ENCODE measurements around the gene DNM1.
A peak's percentile ranks its signal among the peaks of the same experiment; 100 is the strongest.
"Not testable (repeated sequence)": the region's sequence is repeated elsewhere in the genome, so short reads cannot be mapped to it uniquely, and the experiment has no call there.

The DNM1 gene

GRCh38 chr9:128253140-128253990 lies 50.2 kb downstream of the DNM1 start:
- no peak for DNase-seq

GRCh38 chr9:128253991-128254346 lies 50.8 kb downstream of the DNM1 start:
- DNase-seq, result no peak

- DNase-seq, result no peak
Observed at GRCh38 chr9:128254362-128254761, 51.2 kb downstream of the DNM1 start.

- DNase-seq, result peak; percentile 56
Observed at GRCh38 chr9:128254855-128255759, 51.9 kb downstream of the DNM1 start.

- no peak for DNase-seq
Observed at GRCh38 chr9:128257086-128257825, 54.1 kb downstream of the DNM1 start.

- DNase-seq, result no peak
Observed at GRCh38 chr9:128257907-128258306, 54.7 kb downstream of the DNM1 start.

GRCh38 chr9:128258326-128258725 lies 55.1 kb downstream of the DNM1 start:
- no peak for DNase-seq

- no peak for DNase-seq
Observed at GRCh38 chr9:128259156-128259555, 56.0 kb downstream of the DNM1 start.

GRCh38 chr9:128260340-128260739 lies 57.2 kb downstream of the DNM1 start:
- DNase-seq, result no peak

GRCh38 chr9:128262687-128263086 lies 59.5 kb downstream of the DNM1 start:
- no peak for DNase-seq

GRCh38 chr9:128265348-128265847 lies 62.2 kb downstream of the DNM1 start:
- no peak for DNase-seq

- DNase-seq, result no peak
Observed at GRCh38 chr9:128266868-128267590, 63.9 kb downstream of the DNM1 start.

- DNase-seq, result no peak
Observed at GRCh38 chr9:128271112-128271511, 67.9 kb downstream of the DNM1 start.

GRCh38 chr9:128271512-128271911 lies 68.3 kb downstream of the DNM1 start:
- DNase-seq, result no peak

GRCh38 chr9:128274245-128274644 lies 71.1 kb downstream of the DNM1 start:
- no peak for DNase-seq

- peak; percentile 68 for DNase-seq
Observed at GRCh38 chr9:128275198-128276007, 72.2 kb downstream of the DNM1 start, which contains the start of gene GOLGA2. Gene GOLGA2, minus strand, starts transcription at chr9:128276007. Its CDS starts 31 bp downstream, at chr9:128275976.

- DNase-seq, result peak; percentile 99
Observed at GRCh38 chr9:128276008-128276573, 72.9 kb downstream of the DNM1 start, which contains the start of gene SWI5. Gene SWI5, plus strand, starts transcription at chr9:128276276.

GRCh38 chr9:128276574-128277270 lies 73.5 kb downstream of the DNM1 start:
- peak; percentile 49 for DNase-seq

GRCh38 chr9:128279088-128280073 lies 76.2 kb downstream of the DNM1 start:
- DNase-seq, result not testable (repeated sequence)
